ENCODE results near the gene CERKL. TPM values are rescaled to one million over a fixed set of nuclear protein-coding genes. Genes with fewer than 3 reads are reported as not detected.

Gene CERKL
- total and polyA plus RNA-seq, 2 experiments from 2014 or later, result 1.9 to 2.3 TPM

DNA sequence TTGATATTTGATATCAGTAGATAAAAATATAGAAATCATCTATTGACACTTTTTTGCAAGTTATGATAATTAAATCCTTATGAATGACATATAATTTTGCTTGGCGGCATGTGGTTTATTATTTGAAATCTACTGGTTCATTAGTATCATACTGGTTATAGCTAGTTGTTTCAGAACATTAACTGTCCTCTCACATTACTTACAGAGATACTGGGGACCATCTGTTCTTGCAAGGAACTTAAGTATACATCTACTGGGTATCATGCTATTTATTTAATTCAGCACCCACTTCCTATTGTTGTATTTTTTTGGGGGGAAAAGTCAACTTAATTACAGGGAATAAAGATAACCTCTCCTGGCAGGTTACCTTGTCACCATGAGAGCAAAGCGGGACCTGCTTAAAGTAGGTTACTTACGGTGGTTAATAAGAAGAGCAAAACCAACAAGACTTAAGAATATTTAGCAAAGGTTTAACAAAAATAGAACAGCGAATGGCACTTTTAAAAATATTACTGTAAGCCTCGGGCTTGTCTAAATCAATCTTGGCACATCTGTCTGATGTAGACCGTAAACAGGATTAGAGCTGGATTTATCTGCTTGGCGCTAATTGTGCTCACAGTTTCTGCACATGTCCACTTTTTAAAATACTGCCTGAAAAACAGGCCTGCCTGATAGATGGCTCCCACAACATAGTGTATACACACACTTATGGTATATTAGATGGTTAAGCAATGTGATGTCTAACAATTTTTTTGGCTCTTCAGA, 41.8 kb downstream of the CERKL start:
- WGBS (ENCODE audit: low lambda C conversion rate, missing lambda C conversion rate), result 59% methylated on average over 7 of the region's 7 CpGs
- H3K9me3 ChIP-seq (ENCODE audit: low read depth), result no peaks in the 10 kb centered on the region
- no peaks in the 10 kb centered on the region for H3K9me2 ChIP-seq (replicated peaks; ENCODE audit: insufficient read depth)
- H3K4me3 ChIP-seq, result no peak overlapping the region
- no peaks in the 10 kb centered on the region for H3K36me3 ChIP-seq (replicated peaks; ENCODE audit: insufficient read depth, low read depth)
- TF ChIP-seq CTCF (IDR thresholded peaks at IDR 0.05; ENCODE audit: poor library complexity) (no peak), EZH2 (IDR thresholded peaks at IDR 0.05; ENCODE audit: borderline replicate concordance) (no peak), EZH2phosphoT487 (IDR thresholded peaks at IDR 0.05; ENCODE audit: low read depth, severe bottlenecking, unreplicated experiment) (no peak)
- no peak overlapping the region for H3K4me2 ChIP-seq
- DNase-seq (ENCODE audit: low spot score), result no peak
- H4K20me1 ChIP-seq (ENCODE audit: insufficient read depth, poor library complexity, severe bottlenecking), result no peaks in the 10 kb centered on the region
- H3K27ac ChIP-seq, result no peak overlapping the region
- peaks cover 9% of the 10 kb centered on the region for H3K4me1 ChIP-seq (ENCODE audit: insufficient read depth)
- H3K79me2 ChIP-seq, result no peaks in the 10 kb centered on the region
- no peak overlapping the region for H2AFZ ChIP-seq
- H3K27me3 ChIP-seq, result no peaks in the 10 kb centered on the region

GRCh38 chr2:181613241-181613640, 43.7 kb downstream of the CERKL start:
- H3K4me3 ChIP-seq, result no peak overlapping the region

GRCh38 chr2:181607629-181608590, 49.0 kb downstream of the CERKL start:
- TF ChIP-seq EZH2phosphoT487 (IDR thresholded peaks at IDR 0.05; ENCODE audit: low read depth, severe bottlenecking, unreplicated experiment), result no peak
- TF ChIP-seq EZH2 (IDR thresholded peaks at IDR 0.05; ENCODE audit: borderline replicate concordance), result no peak
- no peak for TF ChIP-seq CTCF (IDR thresholded peaks at IDR 0.05; ENCODE audit: poor library complexity)
- Histone ChIP-seq H3K9me3 (ENCODE audit: low read depth) (no peaks in the 10 kb centered on the region), H3K9me2 (replicated peaks; ENCODE audit: insufficient read depth) (no peaks in the 10 kb centered on the region), H2AFZ (no peak overlapping the region), H3K36me3 (replicated peaks; ENCODE audit: insufficient read depth, low read depth) (no peaks in the 10 kb centered on the region), H4K20me1 (ENCODE audit: insufficient read depth, poor library complexity, severe bottlenecking) (no peaks in the 10 kb centered on the region), H3K4me2 (no peak overlapping the region), H3K27me3 (no peaks in the 10 kb centered on the region), H3K4me3 (no peak overlapping the region), H3K27ac (no peak overlapping the region), H3K4me1 (ENCODE audit: insufficient read depth) (no peaks in the 10 kb centered on the region), H3K79me2 (no peaks in the 10 kb centered on the region)
- DNase-seq (ENCODE audit: low spot score), result no peak
- 93% methylated on average over 4 of the region's 4 CpGs for WGBS (ENCODE audit: low lambda C conversion rate, missing lambda C conversion rate)

More at GRCh38 chr2:181613241-181613640, 43.7 kb downstream of the CERKL start:
- H4K20me1 ChIP-seq (ENCODE audit: insufficient read depth, poor library complexity, severe bottlenecking), result no peaks in the 10 kb centered on the region
- DNase-seq (ENCODE audit: low spot score), result no peak
- no peak overlapping the region for H2AFZ ChIP-seq
- no peak overlapping the region for H3K4me2 ChIP-seq
- no peaks in the 10 kb centered on the region for H3K27me3 ChIP-seq
- no peak for TF ChIP-seq EZH2 (IDR thresholded peaks at IDR 0.05; ENCODE audit: borderline replicate concordance)
- no peak for TF ChIP-seq CTCF (IDR thresholded peaks at IDR 0.05; ENCODE audit: poor library complexity)
- TF ChIP-seq EZH2phosphoT487 (IDR thresholded peaks at IDR 0.05; ENCODE audit: low read depth, severe bottlenecking, unreplicated experiment), result no peak
- H3K36me3 ChIP-seq (replicated peaks; ENCODE audit: insufficient read depth, low read depth), result no peaks in the 10 kb centered on the region
- H3K79me2 ChIP-seq, result no peaks in the 10 kb centered on the region
- no peaks in the 10 kb centered on the region for H3K9me2 ChIP-seq (replicated peaks; ENCODE audit: insufficient read depth)
- no peak overlapping the region for H3K27ac ChIP-seq
- H3K9me3 ChIP-seq (ENCODE audit: low read depth), result no peaks in the 10 kb centered on the region
- peaks cover 3% of the 10 kb centered on the region for H3K4me1 ChIP-seq (ENCODE audit: insufficient read depth)
- 44% methylated on average over 2 of the region's 2 CpGs for WGBS (ENCODE audit: low lambda C conversion rate, missing lambda C conversion rate)
